Daoy (cell line): ENCODE data around the gene ICE2. TPM values are rescaled to one million over a fixed set of nuclear protein-coding genes. Genes with fewer than 3 reads are reported as not detected.

ENCODE experiments used
- DNase-seq: peaks from one replicate; pipeline ENCODE4 v3.0.0-alpha.2; 2015; ENCODE audit warnings: low read depth
- total RNA-seq: library from RNA; depleted of rRNA; stranded (reverse); fragments of >200 nt; shearing (Covaris generic); gene quantifications from 2 replicates; pipeline ENCODE4 v1.2.3, GENCODE V29; 2014; rRNA removed

ICE2 gene
- total RNA-seq = 14.4 and 20.2 TPM in 2 replicates

GRCh38 chr15:60478566-60479360 is at the start of gene ICE2:
TSS of gene ICE2 (minus strand) at chr15:60479142. CDS start at chr15:60477977, 1,165 bp downstream.
- DNase-seq = peak; percentile 97

GRCh38 chr15:60528530-60528929 is 49.6 kb upstream of the ICE2 start:
- peak; percentile 27 for DNase-seq

DNA sequence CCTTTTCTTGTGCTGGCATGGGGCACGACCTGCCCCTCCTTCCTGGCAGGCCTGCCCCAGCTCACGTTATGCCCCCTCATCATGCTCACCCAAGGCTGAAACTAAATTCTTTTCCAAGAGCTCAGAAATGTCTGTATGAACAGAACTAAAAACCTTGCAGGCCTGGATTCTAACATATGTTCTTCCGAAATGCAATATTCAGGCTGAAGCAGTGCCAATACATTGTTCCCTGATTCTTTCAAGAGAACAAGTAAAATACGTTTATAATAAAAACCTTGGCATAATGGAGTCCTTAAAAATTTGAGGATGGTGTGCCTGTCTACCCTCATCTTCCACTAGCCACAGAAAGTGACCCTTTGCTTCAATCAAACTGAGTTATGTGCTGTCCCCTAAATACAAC is 48.5 kb upstream of the ICE2 start:
- DNase-seq = no peak

DNA sequence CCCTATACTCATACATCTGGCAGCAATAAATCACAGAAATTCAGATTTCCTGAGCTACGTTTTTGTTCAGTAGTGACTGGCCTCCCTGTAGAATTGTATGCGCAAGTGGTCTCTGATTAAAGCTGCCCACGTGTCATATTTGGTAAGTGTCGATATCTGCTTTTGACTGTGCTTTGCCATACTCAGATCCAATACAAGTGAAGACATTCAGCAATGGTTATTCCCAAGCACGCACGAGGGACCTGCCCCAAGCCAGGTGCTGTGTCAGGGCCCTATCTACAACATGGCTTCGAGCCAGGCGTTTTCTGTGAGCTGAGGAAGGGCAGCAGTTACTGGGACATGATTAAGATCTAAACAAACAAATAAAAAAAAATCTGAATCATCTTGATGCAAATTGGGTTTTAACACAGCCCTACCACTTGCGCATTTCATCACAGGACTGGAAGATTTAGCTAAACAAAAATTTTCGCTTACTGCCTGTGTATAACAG is 47.2 kb upstream of the ICE2 start:
- DNase-seq = no peak

- DNase-seq = no peak
Observed at GRCh38 chr15:60525341-60526039, 46.5 kb upstream of the ICE2 start.

DNA sequence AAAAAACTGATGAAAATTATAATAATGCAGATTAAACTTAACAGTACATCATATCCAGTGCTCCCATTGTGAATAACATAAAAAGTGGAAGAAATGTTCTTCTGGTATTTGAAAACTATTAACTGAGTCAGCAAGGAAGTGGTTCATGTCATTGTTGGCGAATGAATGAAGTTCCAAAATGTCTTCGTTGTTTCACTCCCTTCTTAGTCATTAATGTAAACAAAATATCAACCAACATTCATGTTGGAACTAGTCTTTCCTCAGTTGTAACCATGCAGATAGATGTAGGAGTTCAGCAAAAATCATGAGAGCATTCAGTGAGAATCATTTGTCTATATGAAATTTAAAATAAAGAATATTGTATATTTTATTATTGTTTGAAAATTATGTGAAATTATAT is 44.1 kb upstream of the ICE2 start:
- peak; percentile 18 for DNase-seq

DNA sequence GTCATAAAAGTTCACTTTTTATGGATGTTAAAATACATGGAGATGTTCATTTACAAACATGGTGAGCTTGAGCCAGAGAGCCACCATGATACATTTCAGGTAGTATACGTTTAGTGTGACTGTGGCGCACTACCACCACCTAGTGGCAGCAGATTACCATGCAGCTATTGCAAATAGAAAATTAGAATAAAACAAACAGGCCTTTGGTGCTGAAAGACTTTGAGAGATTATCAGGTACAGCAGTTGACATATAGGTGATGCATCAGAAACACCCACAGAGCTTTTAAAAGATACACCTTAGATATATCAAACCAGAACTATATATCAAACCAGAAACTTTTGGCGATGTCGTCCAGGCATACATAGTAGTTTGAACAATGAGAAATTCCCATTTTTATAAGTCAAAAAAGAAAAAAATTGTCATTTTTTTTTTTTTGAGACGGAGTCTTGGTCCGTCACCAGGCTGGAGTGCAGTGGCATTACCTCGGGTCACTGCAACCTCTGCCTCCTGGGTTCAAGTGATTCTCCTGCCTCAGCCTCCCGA is 42.0 kb upstream of the ICE2 start:
- peak; percentile 75 for DNase-seq

- peak; percentile 69 for DNase-seq
Observed at GRCh38 chr15:60520013-60520824, 41.3 kb upstream of the ICE2 start.

- DNase-seq = no peak
Observed at GRCh38 chr15:60519218-60519617, 40.3 kb upstream of the ICE2 start.

GRCh38 chr15:60518511-60518910 is 39.6 kb upstream of the ICE2 start:
- no peak for DNase-seq

- no peak for DNase-seq
Observed at GRCh38 chr15:60514261-60514881, 35.4 kb upstream of the ICE2 start.

- DNase-seq = no peak
Observed at GRCh38 chr15:60513676-60514075, 34.7 kb upstream of the ICE2 start.

- DNase-seq = no peak
Observed at GRCh38 chr15:60512937-60513336, 34.0 kb upstream of the ICE2 start.

DNA sequence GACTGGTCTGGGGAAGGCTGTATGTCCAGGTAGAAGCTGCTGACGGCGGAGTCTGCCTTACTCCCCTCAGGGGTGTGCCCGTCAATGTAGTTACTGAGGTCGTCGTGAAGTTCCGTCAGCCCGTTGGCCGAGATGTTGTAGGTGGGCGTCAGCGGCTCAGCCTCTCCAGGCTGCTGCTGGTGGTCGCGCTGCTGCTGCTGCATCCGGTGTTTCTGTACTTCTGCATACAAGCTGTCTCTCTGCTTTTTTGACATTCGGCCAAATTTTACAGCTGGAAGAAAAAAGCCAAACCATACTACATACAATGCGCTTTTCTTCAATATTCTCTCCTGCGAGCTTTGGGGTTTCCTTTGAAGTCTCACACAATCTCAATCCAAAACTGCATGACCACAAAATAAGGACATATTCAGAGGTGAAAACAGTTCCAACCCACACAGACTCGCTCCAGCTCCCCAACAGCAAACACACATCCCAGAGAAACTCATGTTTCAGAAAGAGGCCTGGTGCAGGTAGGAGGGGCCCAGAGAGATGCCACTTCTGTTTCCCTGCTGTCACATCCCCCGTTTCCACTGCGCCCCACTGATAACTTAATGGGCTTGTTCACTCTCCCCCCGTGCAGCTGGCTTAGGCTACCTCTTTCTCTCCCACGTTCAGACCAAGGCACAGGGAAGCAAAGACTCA is 32.5 kb upstream of the ICE2 start:
- no peak for DNase-seq

DNA sequence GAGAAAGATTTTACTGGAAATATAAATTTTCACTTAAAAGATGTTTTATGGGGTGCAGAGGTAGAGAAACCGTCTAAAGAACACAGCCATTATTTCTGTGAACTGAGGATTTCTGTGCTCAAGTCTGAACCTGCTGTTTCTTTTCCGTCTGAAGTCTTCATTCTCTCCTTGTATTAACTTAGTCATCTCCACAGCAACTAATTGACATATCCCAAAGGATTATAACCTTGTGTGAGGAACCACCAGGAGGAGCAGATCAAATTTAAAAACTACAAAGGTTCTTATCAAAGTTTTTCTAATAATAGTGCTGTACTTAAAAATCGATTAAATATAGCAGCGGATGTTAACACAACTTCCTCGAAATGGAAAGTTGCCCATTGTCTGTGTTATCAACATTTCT is 31.1 kb upstream of the ICE2 start:
- DNase-seq = no peak

GRCh38 chr15:60509470-60509869 is 30.5 kb upstream of the ICE2 start:
- no peak for DNase-seq

- no peak for DNase-seq
Observed at GRCh38 chr15:60508442-60508841, 29.5 kb upstream of the ICE2 start.

GRCh38 chr15:60507596-60508424 is 28.9 kb upstream of the ICE2 start:
- DNase-seq = peak; percentile 61

DNA sequence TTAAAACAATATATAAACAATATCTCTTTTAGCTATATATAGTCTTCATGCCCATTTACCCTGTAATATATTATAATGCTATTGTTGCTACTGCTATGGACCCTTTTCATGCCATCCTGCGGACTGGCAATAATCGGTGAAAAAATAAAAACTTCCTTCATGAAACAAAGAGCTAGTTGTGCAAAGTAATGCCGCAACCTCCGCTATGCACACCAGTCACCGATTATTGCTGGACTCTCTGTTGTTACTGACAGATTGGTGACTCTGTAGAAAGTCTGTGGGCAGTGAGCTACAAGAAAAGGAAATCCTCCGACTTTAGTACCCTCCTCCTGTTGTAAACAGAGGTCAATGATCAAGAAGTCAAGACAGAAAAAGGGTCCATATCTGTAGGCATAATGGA is 17.9 kb upstream of the ICE2 start:
- no peak for DNase-seq

DNA sequence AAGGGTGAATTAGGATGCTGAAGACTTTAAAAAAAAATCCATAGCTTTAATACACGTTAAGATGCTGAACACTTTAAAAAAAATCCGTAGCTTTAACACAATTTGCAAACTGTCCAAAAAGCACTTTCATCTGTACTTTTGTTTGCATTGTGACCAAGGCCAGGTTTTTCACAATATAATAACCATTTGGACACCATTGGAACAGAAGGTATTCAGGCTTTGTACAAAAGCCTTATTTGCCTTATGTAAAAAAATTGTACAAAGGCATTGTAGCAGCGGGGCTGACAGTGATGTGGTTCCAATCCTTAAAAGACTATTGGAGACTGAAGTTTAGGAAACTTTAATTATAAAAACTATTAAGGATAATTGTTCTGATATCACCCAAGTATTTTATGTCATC is 15.2 kb upstream of the ICE2 start:
- DNase-seq = no peak
